Testis (tissue), 3 donors: ENCODE data around the gene LAMA5. TPM values are rescaled to one million over a fixed set of nuclear protein-coding genes. Genes with fewer than 3 reads are reported as not detected.

Source experiments
- DNase-seq: peaks from one replicate; pipeline ENCODE4 v3.0.0-alpha.2; 2019
- H3K27ac ChIP-seq, 2 donors: fragments of 200-600 bp; sonication (generic); one replicate each; pipeline ENCODE4 v1.5.1; 2019
- H3K27me3 ChIP-seq: fragments of 200-600 bp; sonication (generic); one replicate; pipeline ENCODE4 v1.5.1; 2019
- H3K36me3 ChIP-seq: fragments of 200-600 bp; sonication (generic); one replicate; pipeline ENCODE4 v1.5.1; 2017; ENCODE audit warnings: low read depth; ENCODE audit errors: missing control alignments
- H3K4me1 ChIP-seq: fragments of 200-600 bp; sonication (generic); one replicate; pipeline ENCODE4 v1.5.1; 2019
- H3K4me3 ChIP-seq, 2 donors: fragments of 200-600 bp; sonication (generic); one replicate each; pipeline ENCODE4 v1.5.1; 2017 to 2019
- H3K9me3 ChIP-seq: fragments of 200-600 bp; sonication (generic); one replicate; pipeline ENCODE4 v1.5.1; 2017
- CTCF ChIP-seq, 3 experiments: fragments of 450-650 bp in 2 of 3; fragments of 200-600 bp in 1 of 3; sonication (generic) in 1 of 3; IDR thresholded peaks; one replicate each; pipeline ENCODE4 v1.5.1; 2016 to 2019; ENCODE audit warnings: antibody characterized with exemption in 3 of 3, mild to moderate bottlenecking in 2 of 3, moderate library complexity in 1 of 3
- POLR2A ChIP-seq: fragments of 450-650 bp; IDR thresholded peaks from one replicate; pipeline ENCODE4 v1.6.1; 2017; ENCODE audit warnings: antibody characterized with exemption, mild to moderate bottlenecking, moderate library complexity
- WGBS, 2 donors: methylation state at CpG; one replicate each; pipeline ENCODE4 v1.1.5; 2018; 5-methylcytosine and 5-hydroxymethylcytosine counted together
- intact Hi-C: fragments of 100-400 bp; cut with DNase I; formaldehyde crosslinking; loops from one replicate; pipeline ENCODE4 v1.15.1; 2023; ENCODE audit warnings: low total_unique reads
- polyA plus RNA-seq: library from polyadenylated mRNA; stranded (reverse); fragments of 350-450 nt; fragmentation: Illumina TruSeq; extraction: RNeasy Lipid Tissue Mini Kit (QIAGEN cat#74804); gene quantifications from one replicate; pipeline ENCODE4 v1.2.3, GENCODE V29; 2014; ENCODE audit warnings: low read depth, low replicate concordance; ENCODE audit not compliant: insufficient read depth
- total RNA-seq, 2 donors: library from RNA; depleted of rRNA; stranded (reverse); fragments of >200 nt; gene quantifications; one replicate each; pipeline ENCODE4 v1.2.3, GENCODE V29; 2016

Gene LAMA5
- total and polyA plus RNA-seq, 3 donors from 2014 or later = 33.2 to 144 (median 121) TPM

GRCh38 chr20:62412194-62413024 lies 45.3 kb upstream of the LAMA5 start:
- intact Hi-C loops = no loop called here
- Histone ChIP-seq H3K4me3 (no peak overlapping the region), H3K4me1 (peaks cover 15% of the 10 kb centered on the region), H3K27ac (no peak overlapping the region), H3K9me3 (no peaks in the 10 kb centered on the region), H3K36me3 (no peaks in the 10 kb centered on the region), H3K27me3 (no peaks in the 10 kb centered on the region)
- DNase-seq = no peak
- TF ChIP-seq POLR2A (no peak), CTCF (IDR thresholded peaks at IDR 0.05) (no peak)
- WGBS, 2 donors = 91 to 94% methylated on average over 13 to 22 of the region's 22 CpGs

GRCh38 chr20:62411479-62412193 lies 44.5 kb upstream of the LAMA5 start:
- H3K27ac ChIP-seq = no peak overlapping the region
- no peaks in the 10 kb centered on the region for H3K36me3 ChIP-seq
- 60 to 73% methylated on average over 3 to 24 of the region's 24 CpGs for WGBS, 2 donors
- H3K27me3 ChIP-seq = no peaks in the 10 kb centered on the region
- peaks cover 17% of the 10 kb centered on the region for H3K4me1 ChIP-seq
- intact Hi-C loops = no loop called here
- no peak for TF ChIP-seq CTCF (IDR thresholded peaks at IDR 0.05)
- TF ChIP-seq POLR2A = no peak
- no peaks in the 10 kb centered on the region for H3K9me3 ChIP-seq
- DNase-seq = no peak
- H3K4me3 ChIP-seq = no peak overlapping the region

- DNase-seq = no peak
- no peaks in the 10 kb centered on the region for H3K36me3 ChIP-seq
- no peaks in the 10 kb centered on the region for H3K9me3 ChIP-seq
- H3K27me3 ChIP-seq = no peaks in the 10 kb centered on the region
- no peak overlapping the region for H3K27ac ChIP-seq
- H3K4me3 ChIP-seq = no peak overlapping the region
- no peak for TF ChIP-seq POLR2A
- TF ChIP-seq CTCF (IDR thresholded peaks at IDR 0.05) = no peak
- WGBS, 2 donors = 88% methylated on average over 19 of the region's 19 CpGs; no CpG with 5 or more reads in 1 of the 2 donors
- intact Hi-C loops = no loop called here
- H3K4me1 ChIP-seq = peaks cover 24% of the 10 kb centered on the region
These were observed 43.8 kb upstream of the LAMA5 start for GRCh38 chr20:62410746-62411478.

GRCh38 chr20:62409931-62410745 lies 43.0 kb upstream of the LAMA5 start:
- TF ChIP-seq POLR2A = no peak
- TF ChIP-seq CTCF (IDR thresholded peaks at IDR 0.05) = peak; percentile 25 to 35 (median 31)
- no peaks in the 10 kb centered on the region for H3K27me3 ChIP-seq
- 32 to 34% methylated on average over 14 to 27 of the region's 30 CpGs for WGBS, 2 donors
- DNase-seq = peak; percentile 93
- intact Hi-C loops = no loop called here
- H3K4me3 ChIP-seq = no peak overlapping the region
- H3K36me3 ChIP-seq = no peaks in the 10 kb centered on the region
- no peaks in the 10 kb centered on the region for H3K9me3 ChIP-seq
- H3K4me1 ChIP-seq = peaks cover 31% of the 10 kb centered on the region
- H3K27ac ChIP-seq = no peak overlapping the region
